H1 (cell line): Measurements from ENCODE around the gene CTRL.

Experiments used
- ATF2 ChIP-seq: IDR thresholded peaks from 2 replicates; pipeline ENCODE4 v1.6.1; 2012; ENCODE audit warnings: low read length, inconsistent platforms
- CTCF ChIP-seq, 3 experiments: IDR thresholded peaks; 1 replicate in 2 of 3; 2 replicates in 1 of 3; pipeline versions ENCODE4 v1.5.1 to v1.6.1; 2011; ENCODE audit warnings: low read length in 3 of 3, mild to moderate bottlenecking in 3 of 3, inconsistent platforms in 2 of 3, low read depth in 1 of 3, moderate library complexity in 1 of 3; ENCODE audit not compliant: insufficient read depth in 1 of 3; ENCODE audit errors: control extremely low read depth in 1 of 3
- EP300 ChIP-seq, 2 experiments: IDR thresholded peaks; 1 replicate in 1 of 2; 2 replicates in 1 of 2; pipeline ENCODE4 v1.6.1; 2011 to 2012; ENCODE audit warnings: low read depth in 2 of 2, low read length in 2 of 2, mild to moderate bottlenecking in 2 of 2, borderline replicate concordance in 1 of 2, inconsistent platforms in 1 of 2, moderate library complexity in 1 of 2
- EZH2 ChIP-seq: fragments of 200-600 bp; sonication (generic); IDR thresholded peaks from 2 replicates; pipeline ENCODE4 v1.7.1; 2012; ENCODE audit warnings: low read depth, mild to moderate bottlenecking, moderate library complexity, low read length, inconsistent platforms; ENCODE audit not compliant: severe bottlenecking
- FOSL1 ChIP-seq: IDR thresholded peaks from 2 replicates; pipeline ENCODE4 v1.6.1; 2011; ENCODE audit warnings: mild to moderate bottlenecking, low read depth, low read length, moderate library complexity; ENCODE audit not compliant: insufficient read depth
- GTF2F1 ChIP-seq: IDR thresholded peaks from 2 replicates; pipeline ENCODE4 v1.6.1; 2012; ENCODE audit warnings: low read depth, low read length, improper control_type of control experiment, borderline replicate concordance
- MAFK ChIP-seq: IDR thresholded peaks from 2 replicates; pipeline ENCODE4 v1.6.1; 2012; ENCODE audit warnings: low read depth, mild to moderate bottlenecking, improper control_type of control experiment, low read length
- MAX ChIP-seq: IDR thresholded peaks from 2 replicates; pipeline ENCODE4 v1.6.1; 2012; ENCODE audit warnings: inconsistent platforms
- POLR2A ChIP-seq, 2 experiments: IDR thresholded peaks; 1 replicate in 1 of 2; 2 replicates in 1 of 2; pipeline ENCODE4 v1.6.1; 2011; ENCODE audit warnings: low read depth in 2 of 2, low read length in 2 of 2, mild to moderate bottlenecking in 2 of 2; ENCODE audit errors: control extremely low read depth in 1 of 2
- POLR2AphosphoS5 ChIP-seq: IDR thresholded peaks from 2 replicates; pipeline ENCODE4 v1.6.1; 2011; ENCODE audit warnings: low read depth, low read length
- TAF1 ChIP-seq: IDR thresholded peaks from 2 replicates; pipeline ENCODE4 v1.6.1; 2011; ENCODE audit warnings: mild to moderate bottlenecking, low read depth, low read length
- TCF12 ChIP-seq: IDR thresholded peaks from 2 replicates; pipeline ENCODE4 v1.6.1; 2011; ENCODE audit warnings: low read depth, mild to moderate bottlenecking, low read length

GRCh38 chr16:67933805-67934204 lies 2.1 kb upstream of the CTRL start:
- TF ChIP-seq EP300 (IDR thresholded peaks at IDR 0.05; ENCODE audit: borderline replicate concordance in 1 of 2, low read depth in 2 of 2, low read length in 2 of 2) (no peak), TAF1 (no peak), EZH2 (no peak), GTF2F1 (no peak), CTCF (IDR thresholded peaks at IDR 0.05; ENCODE audit: control extremely low read depth in 1 of 3, insufficient read depth in 1 of 3, low read depth in 1 of 3, low read length in 3 of 3) (no peak), POLR2AphosphoS5 (no peak), ATF2 (no peak), POLR2A (IDR thresholded peaks at IDR 0.05; ENCODE audit: control extremely low read depth in 1 of 2, low read depth in 2 of 2, low read length in 2 of 2) (no peak), FOSL1 (no peak), MAX (no peak), TCF12 (no peak), MAFK (no peak)
